Muscle layer of colon (tissue), 2 donors: ENCODE data around the gene PMS1.

Experiments used
- H3K27ac ChIP-seq: one replicate; pipeline ENCODE4 v1.7.0; 2013; ENCODE audit warnings: low read depth, mild to moderate bottlenecking, low read length, moderate library complexity
- H3K27me3 ChIP-seq, 2 donors: one replicate each; pipeline ENCODE4 v1.7.0; 2013; ENCODE audit warnings: low read length in 2 of 2, mild to moderate bottlenecking in 2 of 2; ENCODE audit not compliant: insufficient read depth in 2 of 2, control insufficient read depth in 1 of 2
- H3K36me3 ChIP-seq: one replicate; pipeline ENCODE4 v1.7.0; 2013; ENCODE audit warnings: mild to moderate bottlenecking, low read length; ENCODE audit not compliant: insufficient read depth
- H3K4me1 ChIP-seq: one replicate; pipeline ENCODE4 v1.7.0; 2013; ENCODE audit warnings: mild to moderate bottlenecking, low read length; ENCODE audit not compliant: insufficient read depth
- H3K4me3 ChIP-seq, 2 donors: one replicate each; pipeline ENCODE4 v1.7.0; 2013; ENCODE audit warnings: low read length in 2 of 2, low read depth in 1 of 2, mild to moderate bottlenecking in 1 of 2, moderate library complexity in 1 of 2
- H3K9ac ChIP-seq: one replicate; pipeline ENCODE4 v1.7.0; 2013; ENCODE audit warnings: low read length
- H3K9me3 ChIP-seq: one replicate; pipeline ENCODE4 v1.7.0; 2013; ENCODE audit warnings: mild to moderate bottlenecking, low read length
- donor health status: abdominal sarcoma.
- donor health status: Adenocarcinoma of cecum.

The PMS1 gene

DNA sequence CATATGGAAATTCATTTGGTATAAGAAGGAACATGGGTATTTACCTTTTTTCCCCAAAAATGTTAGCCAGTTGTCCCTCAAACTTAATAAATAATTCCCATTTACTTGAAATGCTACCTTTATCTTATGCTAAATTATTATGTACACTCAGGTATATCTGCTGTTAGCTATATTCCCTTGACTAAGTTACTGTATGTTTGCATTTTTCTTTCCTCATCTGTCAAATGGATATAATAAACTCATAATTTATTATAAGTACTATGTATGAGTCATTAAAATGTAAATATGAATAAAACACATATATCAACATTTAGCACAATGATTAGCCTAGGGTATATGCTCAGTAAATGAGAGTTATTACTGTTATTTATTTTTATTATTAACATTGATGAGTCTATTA lies 117.4 kb downstream of the PMS1 start:
- H3K27me3 ChIP-seq = no peaks in the 10 kb centered on the region
- H3K9ac ChIP-seq = no peak overlapping the region
- H3K4me3 ChIP-seq = no peak overlapping the region
- H3K9me3 ChIP-seq = no peaks in the 10 kb centered on the region
- no peak overlapping the region for H3K27ac ChIP-seq
- H3K36me3 ChIP-seq = no peaks in the 10 kb centered on the region
- no peaks in the 10 kb centered on the region for H3K4me1 ChIP-seq

DNA sequence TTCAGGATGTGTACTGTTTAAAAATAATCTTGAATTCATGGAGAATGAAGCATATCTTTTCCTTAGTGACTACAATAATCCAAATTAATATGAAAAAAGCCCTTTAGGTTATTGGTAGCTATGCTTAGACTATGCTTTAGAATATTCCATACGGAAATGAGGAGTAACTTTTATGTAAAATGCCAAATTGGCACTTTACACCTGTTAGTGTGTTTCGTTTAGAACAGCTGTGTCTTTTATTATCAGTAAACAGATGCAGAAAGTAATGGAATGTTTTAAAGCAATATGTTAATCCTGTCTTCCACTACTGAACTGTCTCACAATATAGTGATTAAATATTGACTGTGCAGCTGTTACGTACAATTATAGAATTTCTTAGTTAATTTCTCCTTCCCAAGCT lies 129.6 kb downstream of the PMS1 start:
- no peak overlapping the region for H3K27ac ChIP-seq
- no peaks in the 10 kb centered on the region for H3K4me1 ChIP-seq
- no peaks in the 10 kb centered on the region for H3K9me3 ChIP-seq
- no peak overlapping the region for H3K4me3 ChIP-seq
- no peak overlapping the region for H3K9ac ChIP-seq
- H3K36me3 ChIP-seq = no peaks in the 10 kb centered on the region
- H3K27me3 ChIP-seq = no peaks in the 10 kb centered on the region

DNA sequence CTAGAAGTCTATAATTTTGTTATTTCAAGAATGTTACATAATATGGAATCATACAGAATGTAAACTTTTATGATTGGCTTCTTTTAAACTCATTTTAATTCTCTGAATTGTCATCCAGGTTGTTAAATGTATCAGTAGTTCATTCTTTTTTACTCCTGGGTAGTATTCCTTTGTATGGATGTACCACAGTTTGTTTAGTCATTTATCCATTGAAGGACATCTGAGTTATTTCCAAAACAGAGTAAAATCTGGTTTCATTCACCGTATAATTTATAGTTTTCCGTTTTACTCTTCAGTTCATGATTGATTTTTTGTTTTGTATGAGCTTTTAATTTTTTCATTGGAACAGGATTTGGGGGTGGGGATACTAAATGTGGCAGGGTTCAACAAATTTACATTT lies 132.4 kb downstream of the PMS1 start:
- no peak overlapping the region for H3K9ac ChIP-seq
- H3K4me3 ChIP-seq = no peak overlapping the region
- no peaks in the 10 kb centered on the region for H3K4me1 ChIP-seq
- H3K27ac ChIP-seq = no peak overlapping the region
- no peaks in the 10 kb centered on the region for H3K27me3 ChIP-seq
- H3K36me3 ChIP-seq = no peaks in the 10 kb centered on the region
- H3K9me3 ChIP-seq = no peaks in the 10 kb centered on the region
